HFF-Myc (cell line): Measurements from ENCODE around the gene ABR.

Source experiments
- DNase-seq: peaks from one replicate; pipeline ENCODE4 v3.0.0-alpha.2; 2011; ENCODE audit warnings: low read depth; ENCODE audit errors: extremely low read depth
- H3K4me3 ChIP-seq: replicated peaks from 2 replicates; pipeline ENCODE4 v1.5.1; 2011; ENCODE audit warnings: low read depth, mild to moderate bottlenecking, control low read depth, low read length
- CTCF ChIP-seq: IDR thresholded peaks from 2 replicates; pipeline ENCODE4 v1.5.1; 2012; ENCODE audit warnings: mild to moderate bottlenecking, low read depth, low read length, control low read depth; ENCODE audit errors: missing control alignments

ABR gene

GRCh38 chr17:992933-993332 lies 186.8 kb downstream of the ABR start:
- no peak for TF ChIP-seq CTCF
- no peak overlapping the region for H3K4me3 ChIP-seq
- DNase-seq = no peak

- DNase-seq = no peak
- no peak for TF ChIP-seq CTCF
- H3K4me3 ChIP-seq = no peak overlapping the region
Observed at GRCh38 chr17:988561-988960, 191.2 kb downstream of the ABR start.

- DNase-seq = no peak
- H3K4me3 ChIP-seq = no peak overlapping the region
- no peak for TF ChIP-seq CTCF
Observed at GRCh38 chr17:987931-988330, 191.8 kb downstream of the ABR start.

GRCh38 chr17:986322-986929 lies 193.4 kb downstream of the ABR start:
- no peak overlapping the region for H3K4me3 ChIP-seq
- no peak for TF ChIP-seq CTCF
- no peak for DNase-seq

- DNase-seq = no peak
- TF ChIP-seq CTCF = no peak
- no peak overlapping the region for H3K4me3 ChIP-seq
Observed at GRCh38 chr17:983921-984320, 195.9 kb downstream of the ABR start.

- no peak for TF ChIP-seq CTCF
- H3K4me3 ChIP-seq = no peak overlapping the region
- DNase-seq = no peak
Observed at GRCh38 chr17:981292-981658, 198.5 kb downstream of the ABR start.
